Measurements from ENCODE around the gene UMAD1.

UMAD1 gene

DNA sequence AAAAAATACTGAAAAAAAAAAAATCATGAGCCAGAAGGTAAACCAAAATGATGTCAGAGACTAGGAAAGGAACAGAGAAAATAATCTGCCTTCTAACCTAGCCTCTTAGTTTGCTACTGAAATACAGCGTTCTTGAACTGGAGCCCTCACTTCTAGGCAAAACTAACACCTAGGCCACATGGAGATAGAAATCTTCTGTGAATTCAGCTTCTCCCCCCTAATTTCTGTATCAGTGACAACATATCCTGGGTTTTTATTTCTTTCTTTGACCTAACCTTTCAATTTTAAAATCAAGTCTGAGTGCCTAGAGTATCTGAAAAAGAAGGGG lies 228.0 kb downstream of the UMAD1 start:
- H3K36me3 ChIP-seq (ENCODE audit: insufficient read depth, low read length): no peaks in the 10 kb centered on the region
- H3K27me3 ChIP-seq (ENCODE audit: insufficient read depth, low read length): no peaks in the 10 kb centered on the region
- H2AFZ ChIP-seq (ENCODE audit: low read depth, low read length): peak overlapping the region; percentile 22
- peaks cover 12% of the 10 kb centered on the region for H3K4me1 ChIP-seq (ENCODE audit: insufficient read depth, low read length)
- H3K9me3 ChIP-seq (ENCODE audit: low read length): no peaks in the 10 kb centered on the region
- H3K4me3 ChIP-seq (ENCODE audit: low read length): no peak overlapping the region

GRCh38 chr7:7869036-7869435 lies 228.5 kb downstream of the UMAD1 start:
- no peaks in the 10 kb centered on the region for H3K9me3 ChIP-seq (ENCODE audit: low read length)
- no peak overlapping the region for H3K4me3 ChIP-seq (ENCODE audit: low read length)
- no peaks in the 10 kb centered on the region for H3K36me3 ChIP-seq (ENCODE audit: insufficient read depth, low read length)
- no peaks in the 10 kb centered on the region for H3K27me3 ChIP-seq (ENCODE audit: insufficient read depth, low read length)
- peak overlapping the region; percentile 22 for H2AFZ ChIP-seq (ENCODE audit: low read depth, low read length)
- peaks cover 12% of the 10 kb centered on the region for H3K4me1 ChIP-seq (ENCODE audit: insufficient read depth, low read length)

DNA sequence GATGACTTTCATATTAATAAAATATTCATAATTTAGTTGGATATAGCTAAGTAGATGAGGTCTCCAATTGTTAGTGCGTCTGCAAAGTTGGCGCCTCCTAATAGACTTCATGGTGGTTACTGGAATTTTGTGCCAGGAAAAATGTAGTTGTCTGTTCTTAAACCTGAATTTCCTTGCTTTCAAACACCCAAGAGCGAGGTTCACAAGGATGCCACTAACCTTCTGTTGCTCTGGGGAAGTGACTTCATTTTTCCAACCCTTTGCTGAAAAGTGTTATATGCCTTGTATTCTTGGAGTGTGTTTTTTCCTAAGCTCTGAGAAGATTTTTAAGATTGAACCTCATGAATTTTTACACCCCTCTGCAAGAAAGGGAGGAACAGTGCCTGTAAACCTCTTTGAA lies 229.1 kb downstream of the UMAD1 start:
- H3K9me3 ChIP-seq (ENCODE audit: low read length): no peaks in the 10 kb centered on the region
- H3K36me3 ChIP-seq (ENCODE audit: insufficient read depth, low read length): no peaks in the 10 kb centered on the region
- no peak overlapping the region for H2AFZ ChIP-seq (ENCODE audit: low read depth, low read length)
- no peaks in the 10 kb centered on the region for H3K27me3 ChIP-seq (ENCODE audit: insufficient read depth, low read length)
- peaks cover 12% of the 10 kb centered on the region for H3K4me1 ChIP-seq (ENCODE audit: insufficient read depth, low read length)
- no peak overlapping the region for H3K4me3 ChIP-seq (ENCODE audit: low read length)

DNA sequence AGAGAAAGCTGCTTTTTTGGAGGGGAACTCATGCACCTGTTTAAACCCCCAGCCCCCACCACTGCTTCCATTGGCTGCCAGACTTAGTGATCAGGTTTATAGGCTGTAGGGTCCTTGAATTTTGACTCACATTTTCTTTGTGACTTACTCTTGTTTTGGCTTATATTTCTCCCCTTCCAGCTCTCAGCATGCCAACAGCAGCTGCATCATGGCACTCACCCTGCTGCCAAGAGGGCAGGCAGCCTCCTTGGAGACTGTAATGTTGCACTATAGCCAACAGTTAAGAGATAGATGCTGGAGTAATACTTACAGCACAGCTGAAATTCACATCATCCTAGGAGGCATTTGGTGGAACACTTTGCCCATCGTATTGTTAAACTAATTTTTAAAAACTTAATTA lies 230.0 kb downstream of the UMAD1 start:
- Histone ChIP-seq H3K4me1 (ENCODE audit: insufficient read depth, low read length) (peaks cover 12% of the 10 kb centered on the region), H3K4me3 (ENCODE audit: low read length) (no peak overlapping the region), H2AFZ (ENCODE audit: low read depth, low read length) (no peak overlapping the region), H3K27me3 (ENCODE audit: insufficient read depth, low read length) (no peaks in the 10 kb centered on the region), H3K9me3 (ENCODE audit: low read length) (no peaks in the 10 kb centered on the region), H3K36me3 (ENCODE audit: insufficient read depth, low read length) (no peaks in the 10 kb centered on the region)

DNA sequence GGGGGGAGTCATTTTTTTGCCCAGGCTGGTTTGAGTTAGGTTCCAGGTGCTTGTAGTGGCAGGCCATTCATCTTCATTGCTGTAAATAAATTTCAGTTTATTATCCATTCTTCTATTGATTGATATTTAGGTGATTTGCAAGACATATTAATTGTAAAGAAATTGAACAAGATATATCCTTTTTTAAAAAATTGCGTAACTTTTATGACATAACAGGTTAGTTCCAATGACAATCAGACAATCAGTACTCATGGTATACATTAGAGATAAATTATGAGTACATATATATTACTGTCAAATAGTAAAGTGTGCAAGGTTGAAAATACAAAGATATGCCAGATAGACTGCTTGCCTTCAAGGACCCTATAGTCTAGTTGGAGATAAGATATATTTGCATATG lies 235.9 kb downstream of the UMAD1 start:
- no peaks in the 10 kb centered on the region for H3K9me3 ChIP-seq (ENCODE audit: low read length)
- no peak overlapping the region for H2AFZ ChIP-seq (ENCODE audit: low read depth, low read length)
- H3K36me3 ChIP-seq (ENCODE audit: insufficient read depth, low read length): no peaks in the 10 kb centered on the region
- no peak overlapping the region for H3K4me3 ChIP-seq (ENCODE audit: low read length)
- no peaks in the 10 kb centered on the region for H3K4me1 ChIP-seq (ENCODE audit: insufficient read depth, low read length)
- no peaks in the 10 kb centered on the region for H3K27me3 ChIP-seq (ENCODE audit: insufficient read depth, low read length)

DNA sequence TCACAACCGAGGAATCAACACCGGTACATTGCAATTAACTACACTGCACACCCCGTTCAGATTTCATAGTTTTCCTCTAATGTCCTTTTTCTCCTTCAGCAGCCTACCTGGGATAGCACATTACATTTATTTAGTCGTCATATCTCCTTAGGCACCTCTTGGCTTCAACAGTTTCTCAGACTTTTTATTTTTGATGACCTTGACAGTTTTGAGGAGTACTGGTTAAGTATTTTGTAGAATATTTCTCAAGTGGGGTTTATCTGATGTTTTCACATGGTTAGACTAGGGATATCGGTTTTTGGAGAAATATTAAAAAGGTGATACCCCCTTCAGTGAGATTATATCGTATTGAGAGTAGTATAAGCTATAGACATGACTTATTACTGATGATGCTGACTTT lies 241.0 kb downstream of the UMAD1 start:
- H3K4me1 ChIP-seq (ENCODE audit: insufficient read depth, low read length): no peaks in the 10 kb centered on the region
- no peak overlapping the region for H2AFZ ChIP-seq (ENCODE audit: low read depth, low read length)
- no peak overlapping the region for H3K4me3 ChIP-seq (ENCODE audit: low read length)
- no peaks in the 10 kb centered on the region for H3K27me3 ChIP-seq (ENCODE audit: insufficient read depth, low read length)
- H3K36me3 ChIP-seq (ENCODE audit: insufficient read depth, low read length): no peaks in the 10 kb centered on the region
- H3K9me3 ChIP-seq (ENCODE audit: low read length): no peaks in the 10 kb centered on the region

DNA sequence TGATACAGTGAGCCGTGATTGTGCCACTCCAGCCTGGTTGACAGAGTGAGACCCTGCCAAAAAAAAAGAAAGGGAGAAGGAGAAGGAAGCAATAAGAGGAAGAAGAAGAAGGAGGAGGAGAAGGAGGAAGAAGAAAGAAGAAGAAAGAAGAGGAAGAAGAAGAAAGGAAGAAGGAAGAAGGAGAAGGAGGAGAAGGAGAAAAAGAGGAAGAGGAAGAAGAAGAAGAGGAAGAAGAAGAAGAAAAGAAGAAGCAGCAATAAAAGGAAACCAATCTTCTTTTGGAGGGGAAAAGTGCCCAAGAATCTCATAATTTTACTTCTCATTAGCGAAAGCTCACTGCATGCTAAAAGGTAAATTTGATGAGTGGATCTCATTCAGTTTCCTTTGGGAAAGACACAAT lies 242.3 kb downstream of the UMAD1 start:
- Histone ChIP-seq H3K27me3 (ENCODE audit: insufficient read depth, low read length) (no peaks in the 10 kb centered on the region), H3K4me1 (ENCODE audit: insufficient read depth, low read length) (no peaks in the 10 kb centered on the region), H3K36me3 (ENCODE audit: insufficient read depth, low read length) (no peaks in the 10 kb centered on the region), H3K4me3 (ENCODE audit: low read length) (no peak overlapping the region), H2AFZ (ENCODE audit: low read depth, low read length) (no peak overlapping the region), H3K9me3 (ENCODE audit: low read length) (no peaks in the 10 kb centered on the region)

GRCh38 chr7:7883394-7883793 lies 242.8 kb downstream of the UMAD1 start:
- no peaks in the 10 kb centered on the region for H3K4me1 ChIP-seq (ENCODE audit: insufficient read depth, low read length)
- H2AFZ ChIP-seq (ENCODE audit: low read depth, low read length): no peak overlapping the region
- H3K36me3 ChIP-seq (ENCODE audit: insufficient read depth, low read length): no peaks in the 10 kb centered on the region
- H3K27me3 ChIP-seq (ENCODE audit: insufficient read depth, low read length): no peaks in the 10 kb centered on the region
- H3K4me3 ChIP-seq (ENCODE audit: low read length): no peak overlapping the region
- H3K9me3 ChIP-seq (ENCODE audit: low read length): no peaks in the 10 kb centered on the region

- Histone ChIP-seq H3K36me3 (ENCODE audit: insufficient read depth, low read length) (no peaks in the 10 kb centered on the region), H3K9me3 (ENCODE audit: low read length) (no peaks in the 10 kb centered on the region), H3K4me1 (ENCODE audit: insufficient read depth, low read length) (no peaks in the 10 kb centered on the region), H3K27me3 (ENCODE audit: insufficient read depth, low read length) (no peaks in the 10 kb centered on the region), H2AFZ (ENCODE audit: low read depth, low read length) (no peak overlapping the region), H3K4me3 (ENCODE audit: low read length) (no peak overlapping the region)
Measured at GRCh38 chr7:7884855-7885254, 244.3 kb downstream of the UMAD1 start.

GRCh38 chr7:7889791-7890568 lies 249.4 kb downstream of the UMAD1 start:
- H3K4me3 ChIP-seq (ENCODE audit: low read length): no peak overlapping the region
- no peaks in the 10 kb centered on the region for H3K4me1 ChIP-seq (ENCODE audit: insufficient read depth, low read length)
- no peaks in the 10 kb centered on the region for H3K27me3 ChIP-seq (ENCODE audit: insufficient read depth, low read length)
- no peaks in the 10 kb centered on the region for H3K36me3 ChIP-seq (ENCODE audit: insufficient read depth, low read length)
- H3K9me3 ChIP-seq (ENCODE audit: low read length): no peaks in the 10 kb centered on the region
- no peak overlapping the region for H2AFZ ChIP-seq (ENCODE audit: low read depth, low read length)

GRCh38 chr7:7895004-7895650 lies 254.6 kb downstream of the UMAD1 start:
- Histone ChIP-seq H3K36me3 (ENCODE audit: insufficient read depth, low read length) (no peaks in the 10 kb centered on the region), H3K4me3 (ENCODE audit: low read length) (no peak overlapping the region), H3K4me1 (ENCODE audit: insufficient read depth, low read length) (peaks cover 6% of the 10 kb centered on the region)

GRCh38 chr7:7895754-7896153 lies 255.2 kb downstream of the UMAD1 start:
- H3K4me3 ChIP-seq (ENCODE audit: low read length): no peak overlapping the region
- H2AFZ ChIP-seq (ENCODE audit: low read depth, low read length): no peak overlapping the region
- no peaks in the 10 kb centered on the region for H3K9me3 ChIP-seq (ENCODE audit: low read length)
- no peaks in the 10 kb centered on the region for H3K27me3 ChIP-seq (ENCODE audit: insufficient read depth, low read length)
- no peaks in the 10 kb centered on the region for H3K36me3 ChIP-seq (ENCODE audit: insufficient read depth, low read length)
- peaks cover 6% of the 10 kb centered on the region for H3K4me1 ChIP-seq (ENCODE audit: insufficient read depth, low read length)

More at GRCh38 chr7:7895004-7895650, 254.6 kb downstream of the UMAD1 start:
- Histone ChIP-seq H3K27me3 (ENCODE audit: insufficient read depth, low read length) (no peaks in the 10 kb centered on the region), H3K9me3 (ENCODE audit: low read length) (no peaks in the 10 kb centered on the region), H2AFZ (ENCODE audit: low read depth, low read length) (no peak overlapping the region)

GRCh38 chr7:7897509-7897908 lies 257.0 kb downstream of the UMAD1 start:
- H2AFZ ChIP-seq (ENCODE audit: low read depth, low read length): no peak overlapping the region
- H3K9me3 ChIP-seq (ENCODE audit: low read length): no peaks in the 10 kb centered on the region
- no peaks in the 10 kb centered on the region for H3K36me3 ChIP-seq (ENCODE audit: insufficient read depth, low read length)
- peaks cover 6% of the 10 kb centered on the region for H3K4me1 ChIP-seq (ENCODE audit: insufficient read depth, low read length)
- H3K4me3 ChIP-seq (ENCODE audit: low read length): no peak overlapping the region
- H3K27me3 ChIP-seq (ENCODE audit: insufficient read depth, low read length): no peaks in the 10 kb centered on the region

Data from neuron (in vitro differentiated cells).